ENCODE results near the gene OLR1. TPM values are rescaled to one million over a fixed set of nuclear protein-coding genes. Genes with fewer than 3 reads are reported as not detected.
A peak's percentile ranks its signal among the peaks of the same experiment; 100 is the strongest.

Gene OLR1
- total and polyA plus RNA-seq, 8 donors, result 0.70 to 63.6 (median 1.0) TPM

DNA sequence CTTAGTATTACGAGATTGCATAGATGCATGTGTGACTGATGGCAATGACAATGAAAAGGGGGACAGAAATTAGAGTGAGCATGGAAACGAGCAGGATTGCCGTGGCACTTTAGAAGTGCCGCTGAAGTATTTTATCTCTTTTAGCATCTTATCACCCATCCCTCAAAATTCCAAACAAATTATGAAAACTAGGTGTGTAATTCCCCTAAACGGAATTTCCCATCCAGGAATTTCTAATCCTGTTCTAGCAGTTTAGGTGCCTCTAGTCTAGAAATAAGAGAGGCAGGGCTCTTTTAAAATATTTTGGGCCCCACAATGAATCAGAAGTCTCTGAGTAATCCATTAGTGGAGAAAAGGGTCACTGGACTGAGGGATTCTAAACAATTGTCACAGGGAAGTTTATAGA, 7.8 kb upstream of the OLR1 start:
- TF ChIP-seq, protein P1, sequence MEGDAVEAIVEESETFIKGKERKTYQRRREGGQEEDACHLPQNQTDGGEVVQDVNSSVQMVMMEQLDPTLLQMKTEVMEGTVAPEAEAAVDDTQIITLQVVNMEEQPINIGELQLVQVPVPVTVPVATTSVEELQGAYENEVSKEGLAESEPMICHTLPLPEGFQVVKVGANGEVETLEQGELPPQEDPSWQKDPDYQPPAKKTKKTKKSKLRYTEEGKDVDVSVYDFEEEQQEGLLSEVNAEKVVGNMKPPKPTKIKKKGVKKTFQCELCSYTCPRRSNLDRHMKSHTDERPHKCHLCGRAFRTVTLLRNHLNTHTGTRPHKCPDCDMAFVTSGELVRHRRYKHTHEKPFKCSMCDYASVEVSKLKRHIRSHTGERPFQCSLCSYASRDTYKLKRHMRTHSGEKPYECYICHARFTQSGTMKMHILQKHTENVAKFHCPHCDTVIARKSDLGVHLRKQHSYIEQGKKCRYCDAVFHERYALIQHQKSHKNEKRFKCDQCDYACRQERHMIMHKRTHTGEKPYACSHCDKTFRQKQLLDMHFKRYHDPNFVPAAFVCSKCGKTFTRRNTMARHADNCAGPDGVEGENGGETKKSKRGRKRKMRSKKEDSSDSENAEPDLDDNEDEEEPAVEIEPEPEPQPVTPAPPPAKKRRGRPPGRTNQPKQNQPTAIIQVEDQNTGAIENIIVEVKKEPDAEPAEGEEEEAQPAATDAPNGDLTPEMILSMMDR (IDR thresholded peaks at IDR 0.05), result no peak
- no peak overlapping the region for H3K4me3 ChIP-seq
- intact Hi-C loops (cut with DNase I), result no loop called here
- H3K9me3 ChIP-seq, result no peaks in the 10 kb centered on the region
- H3K4me1 ChIP-seq, result peaks cover 0 to 33% of the 10 kb centered on the region in 2 donors
- no peak overlapping the region for H3K27ac ChIP-seq
- no peaks in the 10 kb centered on the region for H3K36me3 ChIP-seq
- ATAC-seq, result no peak
- DNase-seq, result no peak
- H3K27me3 ChIP-seq, result no peaks in the 10 kb centered on the region

DNA sequence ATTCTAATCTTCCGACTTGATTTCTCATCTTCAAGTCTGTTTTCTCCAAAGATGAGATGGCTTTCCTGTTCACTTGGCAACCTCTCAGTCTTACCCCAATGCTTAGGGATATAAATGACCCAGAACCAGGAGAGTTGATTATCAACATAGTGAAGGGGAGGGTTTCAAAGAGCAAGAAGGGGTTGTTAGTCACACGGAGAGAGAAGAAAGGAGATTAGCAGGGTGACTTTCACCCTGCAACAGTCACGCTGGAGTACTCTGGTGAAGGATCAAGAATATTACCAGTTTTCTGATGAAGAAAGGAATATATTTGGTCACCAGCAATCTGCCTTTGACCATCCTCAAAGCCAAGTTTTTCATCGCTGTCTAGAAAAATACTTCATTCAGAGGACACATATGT, 6.9 kb upstream of the OLR1 start, which contains the start of gene TMEM52B:
Gene TMEM52B, plus strand, starts transcription at position 212 of the 400 bp plus-strand sequence. CDS start 543 bp downstream, outside the sequence.
- DNase-seq (no peak), ATAC-seq (no peak)
- peaks cover 0 to 24% of the 10 kb centered on the region in 2 donors for H3K4me1 ChIP-seq
- H3K9me3 ChIP-seq, result no peaks in the 10 kb centered on the region
- H3K36me3 ChIP-seq, result no peaks in the 10 kb centered on the region
- no peaks in the 10 kb centered on the region for H3K27me3 ChIP-seq
- intact Hi-C loops (cut with DNase I), result no loop called here
- H3K27ac ChIP-seq, result no peak within 1 kb of the TSS
- no peak within 1 kb of the TSS for H3K4me3 ChIP-seq
- TF ChIP-seq, protein P1 (IDR thresholded peaks at IDR 0.05), result no peak

DNA sequence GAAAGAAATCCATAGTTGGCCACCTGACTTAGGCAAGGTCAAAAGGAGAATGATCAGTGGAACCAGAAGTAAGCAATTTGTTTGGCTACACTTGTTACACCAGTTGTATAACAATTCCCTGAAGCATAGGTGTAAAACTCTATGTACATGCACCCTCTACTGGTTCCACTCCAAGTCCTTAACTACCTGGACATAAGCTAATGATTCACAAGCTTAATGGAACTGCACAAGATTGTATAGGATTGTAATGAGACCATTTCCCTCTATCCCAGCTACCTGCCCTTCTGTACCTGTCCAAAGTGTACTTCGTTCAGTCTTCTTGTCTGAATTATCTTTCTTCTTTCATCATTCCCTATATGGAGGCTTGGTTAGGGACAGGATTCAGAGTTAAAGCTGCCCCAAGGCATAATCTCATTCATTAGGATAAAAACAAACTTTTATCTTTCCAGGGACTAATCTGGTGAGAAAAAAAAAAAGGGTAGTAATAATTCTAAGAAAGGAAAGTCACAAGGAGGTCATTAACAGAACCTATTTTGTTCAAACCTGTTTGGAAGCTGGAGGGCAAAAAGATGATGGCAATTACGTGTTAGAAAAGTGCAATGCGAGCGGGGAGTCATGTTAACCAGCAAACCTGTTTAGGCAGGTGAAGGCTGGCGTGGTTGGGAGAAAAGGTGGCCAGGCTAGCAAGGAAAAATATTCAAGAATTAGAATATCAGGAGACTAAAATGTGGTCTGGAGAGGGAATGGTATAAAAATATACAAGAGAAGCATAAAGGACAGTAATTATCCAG, 4.1 kb upstream of the OLR1 start:
- peaks cover 0 to 12% of the 10 kb centered on the region in 2 donors for H3K4me1 ChIP-seq
- TF ChIP-seq, protein P1 (IDR thresholded peaks at IDR 0.05), result no peak
- intact Hi-C loops (cut with DNase I), result no loop called here
- H3K36me3 ChIP-seq, result no peaks in the 10 kb centered on the region
- no peak overlapping the region for H3K4me3 ChIP-seq
- H3K27ac ChIP-seq, result no peak overlapping the region
- DNase-seq (no peak), ATAC-seq (peak; percentile 82)
- H3K9me3 ChIP-seq, result no peaks in the 10 kb centered on the region
- H3K27me3 ChIP-seq, result no peaks in the 10 kb centered on the region

DNA sequence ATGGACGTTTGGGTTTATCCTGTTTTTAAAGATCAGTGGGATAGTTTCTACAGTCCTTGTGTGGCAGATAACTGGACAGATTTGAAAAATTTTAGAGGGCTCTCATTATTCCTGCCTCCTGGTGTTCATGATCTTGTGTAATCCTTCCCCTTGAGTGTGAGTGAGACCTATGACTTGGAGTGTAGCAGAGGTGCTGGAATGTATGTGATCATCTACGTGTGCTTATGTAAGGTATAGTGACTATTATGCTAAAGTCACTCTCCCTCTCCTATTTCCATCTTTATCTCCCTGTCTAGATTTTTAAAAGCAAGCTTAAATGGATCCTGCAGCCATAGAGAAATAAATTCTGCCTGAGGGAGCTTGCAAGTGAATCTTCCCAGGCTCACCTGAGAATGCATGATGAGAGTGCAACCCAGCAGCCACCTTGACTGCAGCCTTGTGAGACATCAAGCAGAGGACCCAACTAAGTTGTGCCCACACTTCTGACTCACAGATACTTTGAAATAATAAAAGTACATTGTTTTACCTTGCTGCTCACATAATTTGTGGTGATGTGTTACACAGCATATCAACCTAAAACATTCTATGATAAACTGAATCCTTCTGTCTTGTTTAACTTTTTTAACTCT, 3.2 kb upstream of the OLR1 start:
- no peaks in the 10 kb centered on the region for H3K36me3 ChIP-seq
- H3K9me3 ChIP-seq, result no peaks in the 10 kb centered on the region
- intact Hi-C loops (cut with DNase I), result no loop called here
- H3K27me3 ChIP-seq, result no peaks in the 10 kb centered on the region
- H3K4me3 ChIP-seq, result no peak overlapping the region
- H3K4me1 ChIP-seq, result peaks cover 0 to 12% of the 10 kb centered on the region in 2 donors
- TF ChIP-seq, protein P1 (IDR thresholded peaks at IDR 0.05), result no peak
- ATAC-seq (no peak), DNase-seq (no peak)
- no peak overlapping the region for H3K27ac ChIP-seq

DNA sequence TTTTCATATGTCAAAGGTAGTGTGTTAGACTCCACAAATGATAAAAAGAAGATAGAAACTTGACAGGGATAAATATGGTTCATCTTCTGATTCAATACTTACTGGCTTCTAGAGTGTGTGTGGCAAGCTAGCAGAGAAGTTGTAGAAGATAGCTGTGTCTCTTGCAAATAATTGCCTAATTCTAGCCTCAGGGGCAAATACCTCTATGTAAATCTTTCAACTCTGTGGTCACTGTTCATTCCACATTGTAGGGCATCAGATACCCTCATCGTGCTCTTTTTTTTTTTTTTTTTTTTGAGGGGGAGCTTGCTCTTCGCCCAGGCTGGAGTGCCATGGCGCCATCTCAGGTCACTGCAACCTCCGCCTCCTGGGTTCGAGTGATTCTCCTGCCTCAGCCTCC, 1.7 kb downstream of the OLR1 start:
- TF ChIP-seq, protein P1 (IDR thresholded peaks at IDR 0.05), result no peak
- H3K4me3 ChIP-seq, result peak overlapping the region in 1 of 2 donors; percentile 25
- peak overlapping the region; percentile 0 to 81 for H3K27ac ChIP-seq
- ATAC-seq (no peak), DNase-seq (no peak)
- intact Hi-C loops (cut with DNase I), result no loop called here
- H3K27me3 ChIP-seq, result no peaks in the 10 kb centered on the region
- peaks cover 0 to 40% of the 10 kb centered on the region in 2 donors for H3K4me1 ChIP-seq
- no peaks in the 10 kb centered on the region for H3K9me3 ChIP-seq
- no peaks in the 10 kb centered on the region for H3K36me3 ChIP-seq
